Left lobe of liver (tissue), 2 donors: ENCODE data around the gene AP3S2. TPM values are rescaled to one million over a fixed set of nuclear protein-coding genes. Genes with fewer than 3 reads are reported as not detected.
"Not testable (repeated sequence)": the region's sequence is repeated elsewhere in the genome, so short reads cannot be mapped to it uniquely, and the experiment has no call there.

Experiments used
- ATAC-seq: fragments of 200-7000 bp; cut with Tn5 transposase; one replicate; pipeline ENCODE4 v1.9.1; 2020; ENCODE audit warnings: mild to moderate bottlenecking, moderate library complexity
- DNase-seq: peaks from one replicate; pipeline ENCODE4 v3.0.0-alpha.2; 2020; ENCODE audit warnings: low spot score
- total RNA-seq: library from RNA; stranded (reverse); gene quantifications from one replicate; pipeline ENCODE4 v1.2.1, GENCODE V29; 2021
- donor health status: DM: no; HTN: no; CAD: no; lungs with moderate emphysema.
- donor health status: DM: no; HTN: yes; CAD: no.

The AP3S2 gene
- total RNA-seq, 1 donor from 2014 or later, result 26.4 TPM

DNA sequence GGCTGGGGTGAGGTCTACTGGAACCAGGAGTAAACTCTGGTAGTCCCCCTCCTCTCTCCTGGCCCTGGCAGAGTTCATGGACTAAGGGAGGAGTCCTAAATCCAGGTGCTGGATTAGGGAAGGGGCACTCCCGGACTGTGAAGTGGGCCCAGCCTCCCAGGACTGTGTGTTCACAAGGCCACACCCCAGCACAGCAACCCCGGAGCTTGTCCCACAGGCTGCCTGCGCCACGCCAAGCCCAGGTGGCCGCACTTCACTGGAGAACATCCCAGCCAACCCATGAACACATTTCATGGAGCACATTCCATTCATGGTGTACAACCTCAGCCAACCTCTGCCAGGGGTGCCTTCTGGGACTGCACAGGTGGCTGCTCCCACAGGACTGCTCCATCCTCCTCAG lies 10.7 kb upstream of the AP3S2 start:
- ATAC-seq (no peak), DNase-seq (peak; percentile 38)

DNA sequence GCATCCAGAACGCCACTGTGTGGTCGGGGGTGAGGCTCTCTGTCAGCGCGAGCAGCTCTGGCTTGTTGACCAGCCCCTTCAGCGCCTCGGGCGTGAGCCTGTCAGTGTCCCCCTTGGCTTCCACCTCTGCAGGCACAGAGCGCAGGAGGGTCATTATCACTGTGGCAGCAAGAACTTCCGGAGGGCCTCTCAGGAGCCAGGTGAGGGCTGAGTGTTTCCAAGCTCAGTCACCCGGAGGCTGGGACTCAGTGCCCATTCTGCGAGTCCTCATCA lies 10.0 kb upstream of the AP3S2 start:
- no peak for DNase-seq

GRCh38 chr15:89903015-89903857 lies 9.4 kb upstream of the AP3S2 start:
- DNase-seq, result no peak

More for the DNA sequence above, 10.0 kb upstream of the AP3S2 start:
- no peak for ATAC-seq

GRCh38 chr15:89900849-89901248 lies 7.1 kb upstream of the AP3S2 start:
- no peak for ATAC-seq
- no peak for DNase-seq

More at GRCh38 chr15:89903015-89903857, 9.4 kb upstream of the AP3S2 start:
- no peak for ATAC-seq

GRCh38 chr15:89899951-89900567 lies 6.3 kb upstream of the AP3S2 start:
- no peak for DNase-seq
- ATAC-seq, result no peak

DNA sequence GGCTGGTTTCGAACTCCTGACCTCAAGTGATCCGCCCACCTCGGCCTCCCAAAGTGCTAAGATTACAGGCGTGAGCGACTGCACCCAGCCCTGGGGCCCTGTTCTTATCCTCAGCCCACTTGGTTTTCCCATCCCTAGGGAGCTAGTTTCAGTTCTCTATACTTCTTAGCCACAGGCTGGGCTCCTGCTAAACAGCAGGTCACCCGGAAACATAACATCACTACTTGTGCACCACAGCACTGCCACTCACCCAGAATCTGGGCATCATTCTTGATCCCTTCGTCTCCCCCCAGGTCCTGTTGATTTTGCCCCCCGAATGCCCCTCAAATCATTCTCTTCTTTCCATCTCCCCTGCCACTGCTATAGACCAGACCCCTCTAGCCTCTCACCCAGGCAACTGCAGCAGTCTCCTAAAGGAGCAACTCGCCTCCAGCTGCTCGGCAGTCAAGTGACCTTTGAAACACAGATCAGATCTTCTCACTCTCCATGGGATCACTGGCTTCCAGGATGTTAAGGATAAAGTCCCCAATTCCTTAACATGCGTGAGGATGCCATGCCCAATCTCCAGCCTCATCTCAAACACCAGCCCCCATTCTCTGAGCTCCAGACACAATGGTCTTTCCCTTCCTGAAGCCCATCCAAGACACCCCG lies 5.6 kb upstream of the AP3S2 start:
- ATAC-seq (no peak), DNase-seq (no peak)

DNA sequence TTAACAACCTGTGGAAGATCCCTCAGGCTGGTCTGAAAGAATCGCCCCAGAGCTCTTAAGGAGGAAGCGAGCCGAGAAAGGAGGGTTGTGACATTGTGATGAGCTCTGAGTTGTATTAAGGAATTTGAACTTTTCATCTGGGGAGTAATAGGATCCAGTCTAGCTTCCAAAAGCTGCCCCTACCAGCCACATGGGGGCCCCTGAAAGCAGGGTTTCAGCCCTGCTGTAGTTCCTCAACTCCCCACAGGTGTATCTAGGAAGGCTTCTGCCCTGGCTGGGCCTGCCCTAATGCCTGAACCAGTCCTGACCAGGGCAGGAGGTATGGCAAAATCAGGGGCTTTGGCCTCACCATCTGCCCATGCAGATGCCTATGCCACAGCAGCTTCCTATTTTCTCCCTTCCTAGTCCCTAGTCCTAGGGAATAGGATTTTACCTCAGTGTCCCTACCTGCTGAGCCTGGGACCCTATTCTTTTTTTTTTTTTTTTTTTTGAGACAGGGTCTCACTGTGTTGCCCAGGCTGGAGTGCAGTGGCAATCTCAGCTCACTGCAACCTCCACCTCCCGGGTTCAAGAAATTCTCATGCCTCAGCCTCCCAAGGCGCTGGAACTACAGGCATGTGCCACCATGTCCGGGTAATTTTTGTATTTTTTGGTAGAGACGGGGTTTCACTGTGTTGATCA lies 5.0 kb upstream of the AP3S2 start:
- ATAC-seq, result peak; percentile 70

GRCh38 chr15:89898146-89898545 lies 4.4 kb upstream of the AP3S2 start:
- no peak for DNase-seq
- ATAC-seq, result no peak

More for the DNA sequence above, 5.0 kb upstream of the AP3S2 start:
- DNase-seq, result peak; percentile 55

GRCh38 chr15:89893027-89893426 lies 767 bp downstream of the AP3S2 start:
- ATAC-seq (no peak), DNase-seq (no peak)

- ATAC-seq (peak; percentile 88), DNase-seq (peak; percentile 44)
Observed at GRCh38 chr15:89888214-89888804, 5.5 kb downstream of the AP3S2 start.

DNA sequence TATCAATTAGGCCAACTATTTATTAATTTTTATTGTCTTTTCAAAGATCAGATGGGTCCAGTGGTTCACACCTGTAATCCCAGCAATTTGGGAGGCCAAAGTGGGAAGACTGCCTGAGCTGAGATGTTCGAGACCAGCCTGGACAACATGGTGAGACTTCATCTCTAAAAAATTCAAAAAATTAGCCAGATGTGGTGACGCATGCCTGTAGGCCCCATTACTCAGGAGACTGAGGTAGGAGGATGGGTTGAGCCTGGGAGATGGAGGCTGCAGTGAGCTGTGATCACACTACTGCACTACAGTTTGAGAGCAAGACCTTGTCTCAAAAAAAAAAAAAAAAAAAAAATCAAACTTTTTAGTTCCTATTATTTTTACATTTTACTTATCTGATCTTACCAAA lies 8.2 kb downstream of the AP3S2 start:
- DNase-seq (no peak), ATAC-seq (no peak)

GRCh38 chr15:89885179-89885578 lies 8.6 kb downstream of the AP3S2 start:
- not testable (repeated sequence) for ATAC-seq, DNase-seq

DNA sequence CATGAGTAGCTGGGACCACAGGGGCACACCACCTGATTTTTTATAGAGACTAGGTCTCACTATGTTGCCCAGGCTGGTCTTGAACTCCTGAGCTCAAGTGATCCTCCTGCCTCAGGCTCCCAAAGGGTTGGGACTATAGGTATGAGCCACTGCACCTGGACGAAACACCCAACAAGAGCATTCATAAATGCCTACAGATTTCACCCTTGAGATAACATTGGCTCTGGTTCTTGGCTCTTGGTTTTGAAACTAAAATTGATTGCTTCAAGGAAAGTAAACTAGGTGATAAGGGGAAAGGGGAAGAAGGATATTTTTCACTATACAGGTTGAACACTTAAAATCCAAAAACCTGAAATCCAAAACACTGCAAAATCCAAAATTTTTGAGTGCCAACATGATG lies 10.3 kb downstream of the AP3S2 start:
- no peak for DNase-seq
- no peak for ATAC-seq

DNA sequence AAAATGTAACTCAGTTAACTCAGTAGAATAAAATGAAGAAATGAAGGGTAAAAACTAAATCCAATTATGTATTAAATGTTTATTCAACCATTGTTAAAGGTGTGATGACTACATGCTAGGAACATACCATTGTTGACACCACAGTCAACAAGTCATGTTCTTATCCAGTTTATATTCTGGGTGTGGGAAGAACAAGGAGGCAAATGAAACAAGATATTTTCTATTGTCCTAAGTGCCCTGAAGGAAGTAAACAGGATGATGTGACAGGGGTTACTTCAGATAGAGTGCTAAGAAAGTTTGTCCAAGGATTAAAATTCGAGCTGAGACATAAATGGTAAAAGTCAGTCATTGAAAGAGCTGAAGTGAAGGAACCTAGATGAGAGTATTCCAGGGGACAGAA lies 13.1 kb downstream of the AP3S2 start:
- DNase-seq, result no peak
- peak; percentile 44 for ATAC-seq

DNA sequence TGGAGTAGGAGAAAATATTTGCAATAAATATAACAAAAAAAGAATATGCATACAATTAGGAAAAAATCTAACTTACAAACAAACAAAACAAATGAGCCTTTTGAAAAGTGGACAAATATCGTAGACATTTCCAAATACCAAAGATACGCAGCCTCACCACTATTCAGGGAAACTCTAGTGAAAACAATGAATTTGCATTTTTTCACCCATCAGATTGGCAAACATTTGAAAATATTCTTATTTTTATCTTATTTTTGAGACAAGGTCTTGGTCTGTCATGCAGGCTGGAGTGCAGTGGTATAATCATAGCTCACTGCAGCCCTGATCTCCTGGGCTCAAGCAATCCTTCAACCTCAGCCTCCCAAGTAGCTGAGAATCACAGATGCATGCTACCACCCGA lies 15.5 kb downstream of the AP3S2 start:
- ATAC-seq, result no peak
- no peak for DNase-seq

- ATAC-seq (no peak), DNase-seq (no peak)
Observed at GRCh38 chr15:89877083-89877425, 16.7 kb downstream of the AP3S2 start.

DNA sequence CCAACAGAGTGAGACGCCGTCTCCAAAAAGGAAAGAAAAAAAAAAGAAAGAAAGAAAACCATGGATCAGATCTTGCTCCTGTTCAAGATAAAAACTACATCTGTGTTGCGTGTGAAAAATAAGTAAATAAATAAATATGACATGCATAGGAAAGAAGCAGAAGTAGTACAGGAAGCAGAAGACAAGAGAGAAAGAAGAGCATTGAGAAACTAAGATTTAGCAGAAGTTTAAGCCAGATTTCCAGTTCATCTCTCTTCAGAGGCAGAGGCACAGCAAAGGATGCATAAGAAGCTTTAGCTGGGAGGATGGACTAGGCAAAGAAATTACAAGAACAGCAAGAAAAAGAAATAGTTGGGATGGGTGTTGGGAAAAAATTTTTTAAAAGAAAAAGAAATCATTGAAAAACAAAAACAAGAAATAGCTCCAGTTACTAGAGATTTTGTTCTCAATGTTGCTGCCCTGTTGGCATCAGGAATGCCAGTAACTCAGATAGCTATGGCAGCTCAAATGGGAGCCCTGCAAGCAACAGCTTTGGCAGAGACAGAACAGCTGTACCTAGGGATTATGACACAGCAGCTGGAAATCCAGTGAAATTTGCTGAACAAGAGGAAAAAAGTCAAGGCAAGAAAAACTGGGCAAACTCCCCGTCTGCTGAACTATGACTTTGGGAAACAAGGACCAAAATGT lies 17.3 kb downstream of the AP3S2 start:
- ATAC-seq (no peak), DNase-seq (no peak)

DNA sequence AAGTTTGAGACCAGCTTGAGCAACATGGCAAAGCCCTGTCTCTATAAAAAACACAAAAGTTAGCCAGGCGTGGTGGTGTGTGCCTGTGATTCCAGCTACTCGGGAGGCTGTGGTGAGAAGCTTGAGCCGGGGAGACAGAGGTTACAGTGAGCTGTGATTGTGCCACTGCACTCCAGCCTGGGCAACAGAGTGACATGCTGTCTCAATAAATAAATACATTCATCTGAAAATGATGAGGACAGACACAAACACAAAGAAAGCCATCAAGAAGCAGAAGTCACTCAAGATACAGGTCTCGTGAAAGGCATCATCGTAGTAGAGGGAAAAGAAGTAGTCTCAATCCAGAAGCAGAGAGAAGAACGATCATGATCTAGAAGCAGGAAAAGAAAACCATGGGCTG lies 18.1 kb downstream of the AP3S2 start:
- ATAC-seq (no peak), DNase-seq (no peak)

DNA sequence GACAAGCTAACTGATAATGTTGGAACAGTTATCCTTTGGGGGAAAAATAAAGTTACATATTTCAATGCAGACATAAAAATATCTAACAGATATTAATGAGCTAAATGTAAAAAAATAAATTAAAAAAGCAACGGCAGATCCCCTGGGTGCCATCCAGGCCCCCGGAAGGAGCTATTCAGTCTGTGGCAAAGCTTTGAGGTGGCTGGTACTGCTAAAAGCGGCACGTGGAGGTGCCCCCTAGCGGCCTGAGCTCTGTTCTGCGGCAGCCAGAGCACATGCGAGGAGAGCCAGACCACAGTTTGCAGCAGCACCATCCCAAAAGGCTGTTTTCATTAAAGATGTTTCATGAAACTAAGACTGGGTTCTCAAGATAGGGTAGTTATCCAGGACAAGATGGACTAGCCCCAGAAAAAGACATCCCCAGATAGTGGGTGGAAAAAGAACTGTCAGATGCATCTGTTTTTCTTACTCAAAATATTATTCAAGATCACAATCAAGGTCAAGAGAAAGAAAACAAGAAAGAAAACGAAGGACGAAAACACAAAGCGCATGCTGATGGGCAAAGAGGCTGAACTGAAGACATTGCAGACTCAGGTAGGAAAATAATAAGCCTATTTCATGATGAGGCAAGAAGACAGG lies 18.7 kb downstream of the AP3S2 start:
- peak; percentile 83 for DNase-seq
- peak; percentile 99 for ATAC-seq

GRCh38 chr15:89870688-89871288 lies 23.0 kb downstream of the AP3S2 start:
- no peak for DNase-seq
- peak; percentile 76 for ATAC-seq
